OCI-LY1 (cell line): ENCODE measurements around the gene CH25H.

ENCODE experiments used
- EZH2 ChIP-seq: fragments of 200-600 bp; sonication (generic), shearing (Covaris generic); IDR thresholded peaks from 2 replicates; pipeline ENCODE4 v1.8.0; 2017; ENCODE audit warnings: borderline replicate concordance, mixed run types, mild to moderate bottlenecking, antibody characterized with exemption, low read length, moderate library complexity, mixed read lengths
- TF ChIP-seq, protein P1 (sequence below): fragments of 200-600 bp; sonication (generic), shearing (Covaris generic); IDR thresholded peaks from 2 replicates; pipeline ENCODE4 v1.5.1; 2017; ENCODE audit warnings: mild to moderate bottlenecking, antibody characterized with exemption, low read length, moderate library complexity, mixed read lengths

DNA sequence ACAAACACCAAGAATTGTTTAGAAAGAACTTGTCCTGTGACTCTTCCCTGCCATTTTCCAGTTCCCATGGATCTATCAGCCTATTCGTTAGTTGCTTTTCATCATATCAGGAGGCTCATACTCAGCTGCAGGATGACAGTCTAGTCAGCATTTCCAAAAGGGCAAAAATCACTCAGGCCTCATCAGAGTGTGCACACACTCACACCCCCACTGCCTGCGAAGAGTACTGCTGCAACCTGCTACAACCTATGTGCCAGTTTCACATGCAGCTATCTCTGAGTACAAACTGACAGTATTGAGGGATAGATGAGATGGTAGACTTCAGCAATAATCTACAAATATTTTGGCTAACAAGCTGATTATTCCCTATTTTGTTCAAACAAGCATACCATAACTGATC is 24.2 kb downstream of the CH25H start:
- TF ChIP-seq, protein P1, sequence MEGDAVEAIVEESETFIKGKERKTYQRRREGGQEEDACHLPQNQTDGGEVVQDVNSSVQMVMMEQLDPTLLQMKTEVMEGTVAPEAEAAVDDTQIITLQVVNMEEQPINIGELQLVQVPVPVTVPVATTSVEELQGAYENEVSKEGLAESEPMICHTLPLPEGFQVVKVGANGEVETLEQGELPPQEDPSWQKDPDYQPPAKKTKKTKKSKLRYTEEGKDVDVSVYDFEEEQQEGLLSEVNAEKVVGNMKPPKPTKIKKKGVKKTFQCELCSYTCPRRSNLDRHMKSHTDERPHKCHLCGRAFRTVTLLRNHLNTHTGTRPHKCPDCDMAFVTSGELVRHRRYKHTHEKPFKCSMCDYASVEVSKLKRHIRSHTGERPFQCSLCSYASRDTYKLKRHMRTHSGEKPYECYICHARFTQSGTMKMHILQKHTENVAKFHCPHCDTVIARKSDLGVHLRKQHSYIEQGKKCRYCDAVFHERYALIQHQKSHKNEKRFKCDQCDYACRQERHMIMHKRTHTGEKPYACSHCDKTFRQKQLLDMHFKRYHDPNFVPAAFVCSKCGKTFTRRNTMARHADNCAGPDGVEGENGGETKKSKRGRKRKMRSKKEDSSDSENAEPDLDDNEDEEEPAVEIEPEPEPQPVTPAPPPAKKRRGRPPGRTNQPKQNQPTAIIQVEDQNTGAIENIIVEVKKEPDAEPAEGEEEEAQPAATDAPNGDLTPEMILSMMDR = no peak
- TF ChIP-seq EZH2 = no peak
